OCI-LY1 (cell line): ENCODE data around the gene PHF19.

Source experiments
- H2AFZ ChIP-seq: fragments of 200-600 bp; sonication (generic), shearing (Covaris generic); 2 replicates; pipeline ENCODE4 v1.6.0; 2014; ENCODE audit warnings: antibody characterized with exemption, mild to moderate bottlenecking, low read length
- H3F3A ChIP-seq: fragments of 200-600 bp; sonication (generic), shearing (Covaris generic); 2 replicates; pipeline ENCODE4 v1.6.0; 2014; ENCODE audit warnings: mild to moderate bottlenecking, antibody characterized with exemption, low read length, moderate library complexity; ENCODE audit not compliant: insufficient read depth
- H3K27ac ChIP-seq: fragments of 200-600 bp; sonication (generic); 2 replicates; pipeline ENCODE4 v1.5.1; 2014; ENCODE audit warnings: low read length, mixed run types, mild to moderate bottlenecking, low read depth; ENCODE audit not compliant: poor library complexity, severe bottlenecking
- H3K27me3 ChIP-seq: fragments of 200-600 bp; sonication (generic); 2 replicates; pipeline ENCODE4 v1.6.0; 2014; ENCODE audit warnings: antibody characterized with exemption, mild to moderate bottlenecking, low read length, moderate library complexity; ENCODE audit not compliant: insufficient read depth
- H3K36me3 ChIP-seq: fragments of 200-600 bp; sonication (generic); 2 replicates; pipeline ENCODE4 v1.6.1; 2014; ENCODE audit warnings: mild to moderate bottlenecking, antibody characterized with exemption, low read length, moderate library complexity, mixed read lengths; ENCODE audit not compliant: insufficient read depth
- H3K4me1 ChIP-seq: fragments of 200-600 bp; sonication (generic); 2 replicates; pipeline ENCODE4 v1.5.1; 2014; ENCODE audit warnings: mild to moderate bottlenecking, low read length, moderate library complexity; ENCODE audit not compliant: insufficient read depth, severe bottlenecking
- H3K4me2 ChIP-seq: fragments of 200-600 bp; sonication (generic), shearing (Covaris generic); 2 replicates; pipeline ENCODE4 v1.6.1; 2014; ENCODE audit warnings: low read length
- H3K4me3 ChIP-seq: fragments of 200-600 bp; sonication (generic); 2 replicates; pipeline ENCODE4 v1.5.1; 2014; ENCODE audit warnings: low read length, low read depth, mild to moderate bottlenecking, mixed read lengths; ENCODE audit not compliant: poor library complexity, severe bottlenecking
- H3K79me2 ChIP-seq: fragments of 200-600 bp; shearing (Covaris generic); 2 replicates; pipeline ENCODE4 v1.6.1; 2016; ENCODE audit warnings: mixed run types, low read length, mixed read lengths; ENCODE audit not compliant: insufficient read depth
- H3K9ac ChIP-seq: fragments of 200-600 bp; sonication (generic), shearing (Covaris generic); 2 replicates; pipeline ENCODE4 v1.6.1; 2014; ENCODE audit warnings: mild to moderate bottlenecking, low read length, mixed read lengths
- H3K9me2 ChIP-seq: fragments of 200-600 bp; sonication (generic), shearing (Covaris generic); 2 replicates; pipeline ENCODE4 v1.6.1; 2014; ENCODE audit warnings: low read depth, mild to moderate bottlenecking, low read length, mixed read lengths
- H3K9me3 ChIP-seq: fragments of 200-600 bp; shearing (Covaris generic); 2 replicates; pipeline ENCODE4 v1.6.1; 2014; ENCODE audit warnings: low read length, mixed read lengths
- H4K20me1 ChIP-seq: fragments of 200-600 bp; sonication (generic), shearing (Covaris generic); 2 replicates; pipeline ENCODE4 v1.6.0; 2016; ENCODE audit warnings: mild to moderate bottlenecking, low read length; ENCODE audit not compliant: insufficient read depth
- EZH2 ChIP-seq: fragments of 200-600 bp; sonication (generic), shearing (Covaris generic); IDR thresholded peaks from 2 replicates; pipeline ENCODE4 v1.8.0; 2017; ENCODE audit warnings: borderline replicate concordance, mixed run types, mild to moderate bottlenecking, antibody characterized with exemption, low read length, moderate library complexity, mixed read lengths
- TF ChIP-seq, protein P1 (sequence below): fragments of 200-600 bp; sonication (generic), shearing (Covaris generic); IDR thresholded peaks from 2 replicates; pipeline ENCODE4 v1.5.1; 2017; ENCODE audit warnings: mild to moderate bottlenecking, antibody characterized with exemption, low read length, moderate library complexity, mixed read lengths

Gene PHF19

DNA sequence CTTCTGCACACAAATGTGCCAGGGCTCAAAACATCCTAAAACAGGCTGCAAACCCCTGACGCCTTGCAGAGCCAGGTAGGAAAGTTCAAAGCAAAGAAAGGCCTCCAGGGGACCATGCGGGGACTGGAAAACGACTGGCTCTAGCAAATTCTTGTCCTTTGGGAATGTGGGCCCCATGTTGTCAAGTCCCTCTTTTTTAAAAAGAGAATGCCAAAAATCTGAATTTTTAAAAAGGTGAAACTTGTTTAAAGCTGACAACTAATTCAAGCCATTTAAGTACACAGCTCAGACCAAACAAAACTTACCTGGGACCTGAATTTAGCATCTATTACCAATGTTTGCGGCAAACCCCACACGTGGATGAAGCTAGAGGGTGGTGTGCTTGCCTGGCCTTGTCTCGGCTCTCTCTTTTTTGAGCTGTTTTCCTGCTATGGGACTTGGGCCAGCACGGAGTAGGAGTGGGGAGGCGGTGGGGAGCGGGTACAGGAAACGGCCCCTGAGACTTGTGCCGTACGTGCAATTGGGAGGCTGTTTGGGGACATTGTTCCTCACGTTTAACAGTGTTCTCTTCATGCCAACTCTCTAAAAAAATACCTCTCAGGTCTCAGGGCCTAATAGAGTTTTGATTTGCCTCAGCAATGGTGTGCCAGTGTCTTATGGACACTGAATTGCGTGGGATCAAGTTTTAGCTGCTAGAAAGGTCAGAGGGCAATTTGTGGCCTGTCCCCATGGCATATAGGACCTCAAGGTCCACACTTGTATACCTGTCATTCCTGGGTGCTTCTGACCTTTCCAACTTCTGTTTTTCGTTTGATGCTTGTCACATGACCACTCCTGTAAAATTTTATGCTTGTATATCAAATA, 15.1 kb upstream of the PHF19 start:
- TF ChIP-seq, protein P1, sequence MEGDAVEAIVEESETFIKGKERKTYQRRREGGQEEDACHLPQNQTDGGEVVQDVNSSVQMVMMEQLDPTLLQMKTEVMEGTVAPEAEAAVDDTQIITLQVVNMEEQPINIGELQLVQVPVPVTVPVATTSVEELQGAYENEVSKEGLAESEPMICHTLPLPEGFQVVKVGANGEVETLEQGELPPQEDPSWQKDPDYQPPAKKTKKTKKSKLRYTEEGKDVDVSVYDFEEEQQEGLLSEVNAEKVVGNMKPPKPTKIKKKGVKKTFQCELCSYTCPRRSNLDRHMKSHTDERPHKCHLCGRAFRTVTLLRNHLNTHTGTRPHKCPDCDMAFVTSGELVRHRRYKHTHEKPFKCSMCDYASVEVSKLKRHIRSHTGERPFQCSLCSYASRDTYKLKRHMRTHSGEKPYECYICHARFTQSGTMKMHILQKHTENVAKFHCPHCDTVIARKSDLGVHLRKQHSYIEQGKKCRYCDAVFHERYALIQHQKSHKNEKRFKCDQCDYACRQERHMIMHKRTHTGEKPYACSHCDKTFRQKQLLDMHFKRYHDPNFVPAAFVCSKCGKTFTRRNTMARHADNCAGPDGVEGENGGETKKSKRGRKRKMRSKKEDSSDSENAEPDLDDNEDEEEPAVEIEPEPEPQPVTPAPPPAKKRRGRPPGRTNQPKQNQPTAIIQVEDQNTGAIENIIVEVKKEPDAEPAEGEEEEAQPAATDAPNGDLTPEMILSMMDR = no peak
- TF ChIP-seq EZH2 = no peak
- no peaks in the 10 kb centered on the region for H3K79me2 ChIP-seq
- no peaks in the 10 kb centered on the region for H3K9me3 ChIP-seq
- H3K4me3 ChIP-seq = no peak overlapping the region
- no peak overlapping the region for H2AFZ ChIP-seq
- no peaks in the 10 kb centered on the region for H3F3A ChIP-seq
- peak overlapping the region; percentile 50 for H3K9ac ChIP-seq
- peak overlapping the region; percentile 35 for H3K4me2 ChIP-seq
- peaks cover 61% of the 10 kb centered on the region for H3K4me1 ChIP-seq
- H3K27ac ChIP-seq = peak overlapping the region; percentile 95
- no peaks in the 10 kb centered on the region for H3K9me2 ChIP-seq
- H3K27me3 ChIP-seq = no peaks in the 10 kb centered on the region
- no peaks in the 10 kb centered on the region for H3K36me3 ChIP-seq
- no peaks in the 10 kb centered on the region for H4K20me1 ChIP-seq

DNA sequence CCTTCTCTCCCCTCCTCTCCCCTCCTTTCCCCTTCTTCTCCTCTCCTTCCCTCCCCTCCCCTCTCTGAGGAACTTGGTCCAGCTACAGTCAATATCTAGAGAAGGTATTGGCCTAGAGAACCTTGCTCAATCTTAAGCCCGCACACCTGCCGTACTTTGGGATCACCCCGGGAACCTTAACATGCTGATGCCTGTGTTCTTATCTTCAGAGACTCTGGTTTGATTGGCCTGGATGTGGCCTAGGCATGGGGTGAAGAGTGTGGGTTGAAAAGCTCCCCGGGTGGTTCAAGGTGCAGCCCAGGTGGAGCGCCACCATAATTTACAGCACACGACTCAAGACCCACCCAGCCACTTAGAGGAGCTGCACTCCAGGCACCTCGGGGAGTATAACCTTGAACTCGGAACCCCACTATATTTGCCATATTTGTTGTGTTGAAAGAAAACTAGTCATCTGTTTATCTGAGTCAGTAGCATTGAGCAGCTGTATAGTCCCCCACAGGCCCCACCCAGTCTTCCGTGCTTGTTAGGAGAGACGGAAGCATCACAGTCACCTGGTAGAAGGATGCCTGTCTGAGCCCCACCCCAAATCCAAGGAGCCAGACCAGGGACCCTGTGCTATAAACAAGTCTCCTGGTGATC, 14.4 kb upstream of the PHF19 start:
- peak overlapping the region; percentile 50 for H3K9ac ChIP-seq
- H3F3A ChIP-seq = no peaks in the 10 kb centered on the region
- no peaks in the 10 kb centered on the region for H4K20me1 ChIP-seq
- H3K79me2 ChIP-seq = no peaks in the 10 kb centered on the region
- no peak overlapping the region for H2AFZ ChIP-seq
- no peaks in the 10 kb centered on the region for H3K9me3 ChIP-seq
- peak overlapping the region; percentile 95 for H3K27ac ChIP-seq
- TF ChIP-seq, protein P1 = no peak
- no peak for TF ChIP-seq EZH2
- peak overlapping the region; percentile 35 for H3K4me2 ChIP-seq
- no peaks in the 10 kb centered on the region for H3K36me3 ChIP-seq
- no peak overlapping the region for H3K4me3 ChIP-seq
- peaks cover 63% of the 10 kb centered on the region for H3K4me1 ChIP-seq
- H3K9me2 ChIP-seq = no peaks in the 10 kb centered on the region
- no peaks in the 10 kb centered on the region for H3K27me3 ChIP-seq

DNA sequence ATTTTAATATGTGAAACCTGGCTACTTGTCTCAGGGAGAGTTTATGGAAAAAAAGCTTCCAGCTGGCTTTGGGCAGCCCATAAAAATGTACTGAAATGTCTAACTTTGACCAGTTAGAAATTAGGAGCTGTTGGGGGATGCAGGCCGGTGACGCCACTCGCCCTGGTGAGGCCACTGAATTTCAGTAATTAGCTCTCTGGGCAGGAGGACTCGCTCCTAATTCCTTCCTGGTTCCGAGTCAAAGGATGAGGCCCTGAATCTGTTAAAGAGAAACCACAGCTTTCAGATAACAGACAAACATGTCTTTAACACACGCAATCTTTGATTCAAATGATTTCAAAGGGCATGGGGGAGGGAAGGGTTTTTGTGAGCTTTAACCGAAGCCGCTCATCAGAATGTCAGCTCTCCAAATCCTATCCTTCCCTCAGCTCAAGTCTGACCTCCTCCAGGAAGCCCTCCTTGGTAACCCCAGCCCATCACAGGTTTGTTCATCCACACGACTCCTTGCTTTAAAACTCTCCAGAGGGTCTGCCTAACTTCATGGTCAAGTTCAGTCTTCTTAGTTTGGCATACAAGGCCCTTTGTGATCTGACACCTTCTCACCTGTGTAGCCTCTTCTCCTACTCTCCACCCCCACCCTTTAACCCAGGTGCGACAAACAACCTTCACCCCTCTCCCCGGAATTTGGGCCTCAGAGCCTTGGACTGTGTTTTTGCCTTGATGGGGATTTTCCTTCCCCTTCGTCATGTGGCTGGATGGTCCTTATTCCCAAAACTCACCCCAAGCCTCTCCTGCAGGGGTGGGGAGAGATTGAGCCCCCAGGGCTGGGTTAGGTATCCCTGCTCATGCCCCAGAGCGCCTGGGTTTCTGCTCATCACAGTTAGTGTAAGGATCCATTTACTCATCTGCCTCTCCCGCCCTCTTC, 13.6 kb upstream of the PHF19 start:
- Histone ChIP-seq H3K27me3 (no peaks in the 10 kb centered on the region), H3K4me1 (peaks cover 65% of the 10 kb centered on the region), H3K4me3 (no peak overlapping the region), H3K9me3 (no peaks in the 10 kb centered on the region), H3K36me3 (no peaks in the 10 kb centered on the region), H3K4me2 (peak overlapping the region; percentile 34), H3K9ac (peak overlapping the region; percentile 41), H2AFZ (no peak overlapping the region), H3F3A (no peaks in the 10 kb centered on the region), H3K9me2 (no peaks in the 10 kb centered on the region), H3K27ac (peak overlapping the region; percentile 95), H4K20me1 (no peaks in the 10 kb centered on the region), H3K79me2 (no peaks in the 10 kb centered on the region)
- no peak for TF ChIP-seq EZH2
- TF ChIP-seq, protein P1 = no peak
